ENCODE data around the gene CTDSPL. TPM values are rescaled to one million over a fixed set of nuclear protein-coding genes. Genes with fewer than 3 reads are reported as not detected.

CTDSPL gene
- polyA plus RNA-seq, 4 donors = 109 to 119 (median 110) TPM

DNA sequence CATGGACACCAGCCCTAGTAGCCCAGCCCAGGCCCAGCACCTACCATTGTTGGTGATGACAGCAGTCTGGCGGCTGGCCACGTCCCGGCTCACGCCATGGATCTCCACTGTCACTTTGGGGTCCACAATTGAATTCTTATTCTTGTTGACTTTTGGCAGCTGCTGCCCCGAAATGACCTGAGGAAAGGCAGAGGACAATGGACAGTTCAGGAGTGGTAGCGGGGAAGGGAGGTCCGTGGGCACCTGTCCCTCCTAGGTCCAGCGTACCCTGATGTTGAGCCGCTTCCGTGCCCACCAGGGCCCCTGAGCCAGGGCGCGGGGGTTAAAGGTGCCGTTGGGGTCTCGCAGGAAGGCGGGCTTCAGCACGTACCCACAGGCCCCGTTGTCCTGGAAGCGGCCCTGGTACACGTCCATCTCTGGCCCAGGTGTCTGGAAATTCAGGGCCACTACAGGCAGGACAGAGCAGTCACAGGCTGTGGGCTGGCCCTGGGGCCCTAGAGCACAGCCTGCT, 146.6 kb downstream of the CTDSPL start:
- DNase-seq (ENCODE audit: low read depth in 4 of 4, low spot score in 3 of 4) = no peak

DNA sequence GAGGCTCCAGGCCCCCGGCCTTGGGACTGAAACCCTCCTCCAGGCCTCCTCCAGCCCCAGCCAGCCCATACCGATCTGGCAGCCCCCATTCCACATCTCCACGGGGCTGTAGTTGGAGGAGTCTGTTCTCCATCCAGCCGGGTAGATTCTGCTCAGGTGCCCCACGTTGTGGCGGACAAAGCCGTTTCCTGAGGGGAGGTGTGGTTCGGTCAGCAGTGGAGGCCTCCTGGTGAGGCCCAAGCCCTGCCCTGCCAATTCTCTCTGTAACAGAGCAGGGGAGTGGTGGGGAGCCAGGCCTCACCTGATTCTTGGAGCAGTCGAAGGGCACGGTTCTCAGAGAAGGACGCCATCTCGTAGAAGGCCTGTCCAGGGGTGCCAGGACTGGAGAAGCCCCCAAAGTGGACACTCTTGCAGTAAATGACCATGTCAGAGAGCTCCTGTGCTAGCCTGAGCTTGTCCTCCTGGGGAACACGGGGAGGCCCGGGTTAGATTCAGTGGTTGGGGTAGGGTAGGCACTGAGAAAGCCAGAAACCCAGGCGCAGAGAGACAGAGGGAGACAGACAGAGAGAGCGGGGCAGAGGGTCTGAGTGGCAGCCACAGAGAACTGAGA, 147.4 kb downstream of the CTDSPL start:
- DNase-seq (ENCODE audit: low read depth in 4 of 4, low spot score in 3 of 4) = no peak

DNA sequence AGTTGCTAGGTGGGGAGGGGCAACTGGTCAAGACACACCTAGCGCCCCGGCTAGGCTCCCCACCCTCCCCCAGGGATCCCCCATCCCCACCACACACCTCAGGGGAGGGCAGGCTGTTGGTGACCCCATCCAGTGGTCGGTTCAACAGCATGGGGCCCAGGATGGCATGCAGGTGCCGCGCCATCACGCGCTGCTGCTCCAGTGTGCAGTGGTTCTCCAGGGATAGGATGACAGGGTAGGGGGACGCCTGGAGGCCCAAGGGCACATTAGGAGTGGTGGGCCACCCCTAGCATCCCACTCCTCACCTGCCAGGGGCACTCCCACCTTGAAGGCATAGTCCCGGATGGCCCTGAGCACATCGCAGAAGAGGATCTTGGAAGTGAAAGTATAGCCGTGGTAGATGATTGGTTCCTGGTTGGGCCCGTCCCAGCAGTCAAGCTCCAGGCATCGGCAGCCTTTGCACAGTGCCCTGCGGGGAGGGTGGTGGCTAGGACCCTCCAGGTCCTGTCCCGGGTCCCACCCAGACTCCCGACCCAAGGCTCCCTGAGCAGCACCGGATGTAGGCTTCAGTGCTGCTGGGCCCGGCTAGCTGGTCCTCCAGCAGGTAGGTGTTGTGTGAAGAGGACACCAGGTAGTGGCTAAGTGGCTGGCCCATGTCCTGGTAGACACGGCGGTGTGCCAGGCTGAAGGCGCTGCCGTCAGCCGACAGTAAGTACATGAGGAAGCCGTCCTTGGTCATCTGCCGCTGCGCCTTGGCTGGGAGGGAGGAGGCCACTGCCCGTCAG, 148.3 kb downstream of the CTDSPL start:
- DNase-seq (ENCODE audit: low read depth in 4 of 4, low spot score in 3 of 4) = no peak

DNA sequence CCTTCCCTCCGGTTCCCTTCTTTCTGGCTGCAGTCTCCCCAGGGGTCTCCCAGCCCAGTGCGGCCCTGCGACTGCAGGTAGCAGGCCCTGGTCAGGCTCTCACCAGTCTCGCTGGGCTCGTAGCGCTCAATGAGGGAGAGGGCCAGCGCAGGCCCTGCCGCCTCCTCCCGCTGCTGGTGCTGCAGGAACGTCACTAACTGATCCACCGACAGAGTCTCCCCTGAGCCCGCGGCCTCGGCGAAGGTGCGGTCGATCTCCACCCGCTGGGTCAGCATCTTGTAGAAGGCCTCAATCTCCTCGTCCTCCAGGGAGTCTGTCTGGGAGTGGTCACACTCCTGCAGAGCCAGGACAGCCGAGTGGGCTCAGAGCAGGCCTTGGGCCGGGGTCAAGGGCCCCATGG, 149.4 kb downstream of the CTDSPL start:
- no peak for DNase-seq (ENCODE audit: low read depth in 4 of 4, low spot score in 3 of 4)

DNA sequence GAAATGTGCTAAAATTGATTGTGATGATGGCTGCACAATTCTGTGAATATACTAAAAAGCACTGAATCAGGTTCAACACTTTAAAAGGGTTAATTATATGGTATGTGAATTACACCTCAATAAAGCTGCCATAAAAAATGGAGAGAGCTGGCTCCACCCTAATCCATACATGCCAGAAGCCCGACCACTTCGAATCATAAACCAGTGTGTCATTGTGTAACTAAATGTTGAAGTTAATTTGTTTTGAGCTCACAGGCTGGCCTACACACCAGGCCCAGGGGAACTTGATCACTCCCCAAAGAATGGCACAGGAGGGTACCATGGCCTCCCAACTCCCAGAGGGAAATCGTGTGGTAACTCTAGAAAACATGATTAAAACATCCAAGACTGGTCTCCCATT, 153.8 kb downstream of the CTDSPL start:
- DNase-seq (ENCODE audit: low read depth in 4 of 4, low spot score in 3 of 4) = no peak

DNA sequence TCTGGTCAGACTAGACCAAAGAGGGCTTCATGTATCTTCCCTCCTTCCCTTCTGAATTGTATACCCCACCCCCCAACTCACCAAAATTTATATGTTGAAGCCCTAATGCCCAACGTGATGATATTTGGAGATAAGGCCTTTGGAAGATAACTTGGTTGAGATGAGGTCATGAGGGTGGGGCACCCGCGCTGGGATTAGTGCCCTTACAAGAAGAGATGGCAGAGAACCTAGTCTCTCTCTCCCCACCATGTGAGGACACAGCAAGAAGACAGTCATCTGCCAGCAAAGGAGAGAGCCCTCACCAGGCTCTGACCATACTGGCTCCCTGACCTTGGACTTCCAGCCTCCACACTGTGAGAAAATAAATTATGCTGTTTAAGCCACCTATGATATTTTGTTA, 154.3 kb downstream of the CTDSPL start:
- no peak for DNase-seq (ENCODE audit: low read depth in 4 of 4, low spot score in 3 of 4)

DNA sequence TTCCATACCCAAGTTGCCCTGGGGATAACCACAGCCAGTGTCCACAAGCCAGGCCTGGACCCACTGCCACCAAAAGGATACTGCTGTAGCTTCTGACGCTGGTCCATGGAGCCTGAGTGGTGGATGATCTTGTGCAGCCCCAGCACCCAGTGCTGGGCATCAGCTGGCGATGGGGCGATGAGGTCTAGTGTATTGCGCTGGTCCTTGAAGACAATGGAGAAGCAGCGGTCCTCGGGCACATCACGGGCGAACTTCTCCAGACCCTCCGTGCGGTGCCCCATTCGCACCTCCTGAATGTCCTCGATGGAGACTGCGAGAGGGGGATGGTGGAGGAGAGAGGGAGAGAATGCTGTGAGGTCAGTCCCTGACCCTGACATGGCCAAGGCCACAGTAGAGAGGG, 154.7 kb downstream of the CTDSPL start:
- no peak for DNase-seq (ENCODE audit: low read depth in 4 of 4, low spot score in 3 of 4)

DNA sequence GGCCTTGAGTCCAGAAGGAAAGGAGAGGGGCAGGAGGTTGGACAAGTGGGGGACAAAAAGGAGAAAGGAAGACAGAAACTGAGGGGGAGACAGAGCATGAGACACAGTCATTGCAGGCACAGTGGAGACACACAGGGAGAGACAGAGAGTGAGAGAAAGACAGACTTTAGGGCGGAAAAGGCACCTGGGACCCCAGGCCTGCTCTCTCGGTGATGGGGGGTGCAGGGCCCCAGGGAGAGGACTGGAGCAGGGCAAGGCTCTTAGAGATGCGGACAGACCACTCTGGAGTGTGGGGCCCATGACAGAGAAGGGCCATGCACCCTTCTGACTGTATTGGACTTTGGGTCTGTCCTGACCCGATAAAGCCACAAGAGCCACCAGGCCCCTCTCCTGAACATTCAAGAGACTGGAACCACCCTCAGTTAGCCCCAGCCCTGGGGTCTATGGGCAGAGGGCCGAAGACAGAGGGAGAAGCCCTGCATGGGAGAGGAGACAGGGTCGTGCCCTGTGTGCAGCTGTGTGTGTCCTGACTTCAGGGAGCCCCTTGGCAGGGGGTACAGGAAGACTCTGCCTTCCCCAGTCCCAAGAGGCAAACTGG, 155.3 kb downstream of the CTDSPL start:
- no peak for DNase-seq (ENCODE audit: low read depth in 4 of 4, low spot score in 3 of 4)

DNA sequence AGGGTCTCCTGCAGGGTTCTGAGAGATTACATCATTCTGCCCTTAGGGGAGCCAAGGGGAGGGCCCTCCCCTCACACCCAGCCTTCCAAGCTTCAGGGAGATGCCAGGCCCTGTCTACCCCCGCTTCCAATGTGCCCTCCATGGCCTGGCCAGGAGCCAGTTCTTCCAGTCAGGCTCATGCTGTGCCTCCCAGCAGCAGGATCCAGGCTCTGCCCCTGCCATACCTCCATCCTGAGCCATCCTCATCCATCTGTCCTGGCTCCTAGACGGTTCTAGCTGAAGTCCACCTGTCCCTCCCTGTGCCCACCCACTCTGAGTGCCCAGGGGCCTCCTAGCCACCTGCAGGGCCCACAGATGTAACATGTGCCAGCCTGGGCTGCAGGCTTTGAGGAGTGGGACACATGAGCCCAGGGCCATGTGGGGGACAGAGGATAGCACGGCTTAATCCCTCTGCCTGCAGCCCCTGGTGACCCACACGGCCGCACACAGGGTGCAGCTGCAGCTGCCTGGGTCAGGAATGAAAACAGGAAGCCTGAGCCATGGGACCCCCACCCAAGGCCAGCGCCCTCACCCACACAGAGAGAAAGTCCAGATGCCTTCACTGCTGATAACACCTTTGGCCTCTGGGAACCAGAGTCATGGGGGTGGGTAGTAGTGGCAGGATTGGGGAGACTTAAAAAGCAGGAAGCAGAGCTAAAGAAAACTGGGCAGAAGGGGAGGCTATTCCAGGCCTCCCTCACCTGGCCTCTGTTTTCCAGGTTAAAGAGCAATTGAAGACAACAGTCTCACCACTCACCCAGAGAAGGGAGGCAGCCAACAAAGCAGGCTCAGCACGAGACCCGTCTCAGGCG, 156.0 kb downstream of the CTDSPL start:
- no peak for DNase-seq (ENCODE audit: low read depth in 4 of 4, low spot score in 3 of 4)

DNA sequence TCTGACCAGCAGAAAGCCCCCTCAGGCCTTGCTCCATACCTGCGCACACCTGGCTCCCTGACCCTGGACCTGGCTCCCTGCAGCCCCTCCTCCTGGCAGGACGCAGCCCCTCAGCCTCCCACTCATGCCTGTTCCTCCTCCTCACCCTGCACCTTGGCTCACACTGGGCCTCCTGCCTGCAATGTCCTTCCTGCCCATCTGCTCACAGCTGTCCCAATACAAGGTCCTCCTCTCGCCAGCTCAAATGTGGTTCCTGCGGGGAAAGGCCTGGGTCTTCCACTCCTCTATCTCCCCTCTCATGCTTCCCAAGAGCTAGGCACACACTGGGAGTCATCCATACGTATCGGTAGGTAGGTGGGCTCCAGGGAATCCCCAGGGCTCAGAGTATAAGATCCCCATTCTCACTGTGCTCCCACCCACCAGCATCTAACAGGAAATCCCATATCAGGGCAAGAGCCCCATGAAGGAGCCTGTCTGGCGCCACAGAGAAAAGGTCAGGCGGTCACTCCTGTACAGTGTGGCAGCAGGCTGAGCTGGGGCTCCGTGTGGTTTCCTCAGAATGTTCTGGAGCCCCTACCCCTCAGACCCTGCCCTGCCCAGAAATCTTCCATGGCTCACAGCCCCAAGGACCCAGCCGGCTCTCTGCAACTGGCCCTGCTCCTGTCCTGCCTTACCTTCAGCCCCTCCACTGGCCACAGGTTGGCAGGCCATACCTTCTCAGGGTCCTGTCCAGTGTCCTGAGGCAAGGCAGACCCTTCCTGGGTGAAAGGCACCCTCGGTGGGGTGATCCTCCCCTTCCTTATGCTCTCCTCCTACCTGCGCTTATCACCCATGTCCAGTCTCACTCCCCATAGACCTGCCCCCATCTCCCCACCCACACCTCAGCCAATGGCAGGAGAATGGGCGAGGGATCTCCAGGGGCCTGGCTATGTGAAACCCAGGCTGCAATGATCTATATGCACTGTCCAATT, 156.9 kb downstream of the CTDSPL start:
- DNase-seq (ENCODE audit: low read depth in 4 of 4, low spot score in 3 of 4) = no peak

DNA sequence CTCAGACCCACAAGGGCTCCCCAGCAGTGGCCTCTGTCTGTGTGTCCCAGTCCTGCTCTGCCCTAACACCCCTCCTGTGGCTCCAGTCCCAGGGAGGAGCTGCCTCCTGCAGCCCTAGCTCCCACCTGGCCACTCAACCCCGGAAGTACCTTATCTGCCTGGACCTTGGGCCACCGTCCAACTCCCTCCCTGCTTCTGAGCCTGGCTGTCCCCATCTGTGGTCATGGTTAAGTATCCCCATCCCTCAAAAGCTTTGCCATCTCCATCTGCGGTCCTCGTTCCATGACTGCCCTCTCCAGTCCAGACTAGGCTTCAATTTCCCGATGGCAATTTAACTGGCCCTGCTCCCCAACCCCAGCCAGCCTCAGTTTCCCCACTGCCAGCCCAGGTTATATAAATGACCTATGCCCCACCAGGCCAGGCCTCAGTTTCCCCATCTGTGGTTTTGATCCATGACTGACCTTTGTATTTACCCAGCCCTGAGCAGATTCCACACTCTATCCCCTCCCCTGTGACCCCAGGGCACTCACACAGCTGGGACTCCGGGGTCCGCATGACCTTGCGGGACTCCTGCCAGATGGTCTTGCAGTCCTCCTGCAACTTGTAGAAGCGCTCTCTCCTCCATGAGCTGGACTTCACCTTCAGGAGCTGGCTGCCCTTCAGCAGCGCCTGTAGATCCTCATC, 158.1 kb downstream of the CTDSPL start:
- no peak for DNase-seq (ENCODE audit: low read depth in 4 of 4, low spot score in 3 of 4)

DNA sequence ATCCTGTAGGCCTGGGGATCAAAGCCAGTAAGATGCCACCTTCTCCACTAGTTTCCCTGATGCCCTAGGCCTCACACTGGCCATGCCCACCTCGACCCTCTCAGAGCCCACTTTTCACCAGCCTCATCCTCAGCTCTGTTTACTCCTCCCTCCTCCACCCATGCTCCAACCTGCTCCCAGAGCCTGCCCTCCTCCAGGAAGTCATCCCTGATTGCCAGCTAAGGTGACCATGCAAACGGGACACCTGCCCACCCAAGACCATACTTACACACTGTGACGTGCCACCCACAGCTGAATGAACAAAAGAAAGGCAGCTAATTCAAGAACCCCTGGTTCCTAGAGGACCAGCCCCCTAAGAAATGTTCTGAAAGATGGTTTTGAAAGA, 158.7 kb downstream of the CTDSPL start:
- no peak for DNase-seq (ENCODE audit: low read depth in 4 of 4, low spot score in 3 of 4)

DNA sequence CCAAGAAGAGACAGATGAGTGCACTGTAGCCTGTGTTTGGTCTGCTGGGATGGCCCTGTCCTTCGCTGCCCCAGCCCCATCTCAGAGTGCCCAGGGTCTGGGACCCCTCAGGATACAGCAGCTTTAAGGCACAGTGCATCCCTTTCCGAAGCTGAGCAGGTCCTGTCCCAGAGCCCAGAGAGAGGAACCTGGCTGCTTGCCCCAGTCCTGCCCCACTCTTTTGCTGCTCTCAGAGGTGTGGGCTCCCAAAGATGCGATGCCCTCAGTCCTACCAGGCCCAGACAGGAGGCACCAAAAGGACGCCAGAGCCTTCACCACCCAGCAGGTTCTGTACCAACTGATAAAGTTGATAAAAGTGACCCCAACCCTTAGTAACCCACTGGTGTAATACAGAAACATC, 159.5 kb downstream of the CTDSPL start:
- DNase-seq (ENCODE audit: low read depth in 4 of 4, low spot score in 3 of 4) = no peak

DNA sequence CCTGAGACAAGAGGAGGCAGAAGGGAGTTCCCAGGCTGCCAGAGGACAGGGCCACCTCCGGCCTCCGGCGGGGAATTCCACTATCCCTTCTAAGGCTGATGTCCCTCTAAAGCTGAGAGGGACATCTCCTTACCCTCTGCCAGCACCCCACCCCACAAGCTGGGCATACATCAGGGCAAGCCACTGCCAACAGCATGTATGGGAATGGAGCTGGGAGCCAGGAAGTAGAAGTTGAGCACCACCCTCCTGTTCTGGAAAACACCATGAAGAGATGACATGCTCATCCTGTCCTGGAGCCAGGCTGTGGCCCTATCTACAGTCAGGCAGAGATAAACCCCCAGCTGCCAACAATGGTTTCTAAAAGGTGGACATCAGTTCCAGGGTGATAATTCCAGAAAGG, 160.6 kb downstream of the CTDSPL start:
- DNase-seq (ENCODE audit: low read depth in 4 of 4, low spot score in 3 of 4) = no peak

DNA sequence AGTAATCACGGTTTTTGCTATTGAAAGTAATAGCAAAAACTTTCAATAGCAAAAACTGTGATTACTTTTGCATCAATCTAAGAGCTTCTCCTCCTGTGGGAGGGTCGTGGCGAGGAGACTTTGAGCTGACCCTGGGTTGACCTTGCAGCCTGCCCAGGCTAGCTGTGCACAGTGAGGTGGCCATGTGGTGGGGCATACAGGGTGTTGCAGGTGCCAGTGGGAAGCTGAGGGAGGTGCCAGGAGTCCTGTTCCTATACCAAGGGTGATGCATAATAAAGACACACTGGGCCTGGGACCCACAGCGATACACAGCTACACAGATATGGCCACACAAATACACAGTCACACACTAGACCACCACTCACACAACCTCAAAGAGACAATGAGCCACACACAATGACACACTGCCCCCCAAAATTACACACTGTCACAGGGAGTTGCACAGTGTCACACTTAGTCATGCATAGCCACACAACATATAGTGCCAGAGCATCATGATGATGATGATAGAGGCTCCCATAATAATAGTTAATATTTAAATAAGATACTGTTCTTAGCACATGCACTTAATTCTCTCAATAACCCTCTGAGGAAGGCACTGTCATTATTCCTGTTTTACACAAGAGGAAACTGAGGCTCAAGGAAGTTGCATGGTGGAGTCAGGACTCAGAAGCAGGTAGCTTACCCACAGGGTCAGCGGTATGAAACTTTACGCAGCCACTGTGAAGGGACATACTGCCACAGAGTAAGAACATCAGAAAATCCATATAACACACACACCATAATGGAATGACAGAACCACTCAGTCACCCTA, 161.4 kb downstream of the CTDSPL start:
- no peak for DNase-seq (ENCODE audit: low read depth in 4 of 4, low spot score in 3 of 4)

DNA sequence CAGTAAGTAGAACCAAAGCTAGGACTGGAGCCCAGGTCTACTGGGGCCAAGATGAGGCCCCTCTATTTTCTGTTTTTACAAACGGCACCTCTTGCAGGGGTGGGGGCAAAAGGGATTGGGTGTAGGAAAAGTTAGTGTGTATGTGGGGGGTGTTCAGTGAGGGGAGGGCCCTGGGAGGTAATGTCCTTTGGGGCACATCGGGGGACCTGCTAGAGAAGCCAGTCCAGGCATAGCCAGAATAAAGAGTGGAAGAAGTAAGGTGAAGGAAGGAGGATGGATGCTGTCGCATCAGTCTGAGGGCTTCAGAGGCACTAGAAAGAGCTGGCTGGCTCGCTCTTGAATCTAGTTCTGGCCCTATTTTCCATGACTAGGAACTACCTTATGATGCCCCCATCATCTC, 165.2 kb downstream of the CTDSPL start:
- no peak for DNase-seq (ENCODE audit: low read depth in 4 of 4, low spot score in 3 of 4)

DNA sequence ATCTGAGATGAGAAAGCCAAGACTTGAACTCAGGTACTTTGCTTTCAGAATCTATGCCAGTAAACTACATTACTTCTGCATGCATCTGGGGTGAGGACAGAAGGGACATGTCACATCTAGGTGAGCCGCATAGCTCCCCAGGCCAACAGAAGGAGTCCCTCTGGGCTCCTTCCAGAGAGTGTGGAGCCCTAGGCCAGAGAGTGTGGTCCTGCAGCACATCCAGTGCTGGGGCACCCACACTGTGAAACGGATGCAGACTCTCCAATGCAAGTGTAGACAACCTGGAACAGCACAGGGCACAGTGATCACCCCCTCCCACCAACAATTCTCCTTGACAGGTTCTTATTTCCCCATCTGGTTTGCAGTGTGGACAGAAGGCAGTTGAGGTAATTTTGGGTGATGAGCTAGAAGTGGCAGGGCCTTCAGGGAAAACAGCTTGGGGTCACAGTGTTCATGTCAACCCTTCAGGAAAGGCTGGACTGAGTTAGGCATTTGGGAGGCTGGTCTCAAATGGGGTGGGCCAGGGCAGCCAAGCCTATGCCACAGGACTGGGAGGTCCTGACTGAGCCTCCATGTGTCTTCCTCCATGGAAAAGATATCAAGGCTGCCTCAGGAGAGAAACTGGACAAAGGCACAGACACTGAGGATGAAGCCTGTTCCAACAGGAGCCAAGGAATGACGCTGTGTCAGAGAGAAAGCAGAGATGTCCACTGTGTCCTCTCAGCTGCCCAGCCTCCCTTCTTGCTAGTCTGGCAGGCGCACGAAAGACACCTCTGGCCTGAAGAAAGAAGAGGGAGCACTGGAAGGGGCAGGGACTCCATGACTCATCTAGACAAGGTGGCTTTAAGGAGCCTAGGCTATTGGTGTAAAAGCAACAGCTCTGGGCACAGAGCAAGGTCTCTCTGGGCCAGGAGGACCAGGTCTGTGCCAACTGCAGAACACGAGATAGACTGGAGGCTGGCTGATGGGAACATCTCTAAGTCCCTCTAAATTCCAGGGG, 166.1 kb downstream of the CTDSPL start:
- no peak for DNase-seq (ENCODE audit: low read depth in 4 of 4, low spot score in 3 of 4)

Measured in right renal pelvis (tissue), 4 donors.